Natural killer cell treated with Interleukin-12 subunit alpha and Interleukin-12 subunit beta and Interleukin-15 and Interleukin-18, amount 100 ng/mL, for 72 hours (primary cell): ENCODE measurements around the gene ACOXL. TPM values are rescaled to one million over a fixed set of nuclear protein-coding genes. Genes with fewer than 3 reads are reported as not detected.

Source experiments
- ATAC-seq, 2 donors: fragments of 150-1000 bp; cut with Tn5 transposase in 1 of 2; sonication (Bioruptor Pico), chemical (Tn5 transposase) in 1 of 2; 2 replicates each; pipeline ENCODE4 v1.10.0; 2021
- DNase-seq: peaks from one replicate; pipeline ENCODE4 v3.0.0; 2022; ENCODE audit warnings: low spot score
- H3K27ac Mint-ChIP-seq, 2 donors: 1 replicate in 1 of 2; 2 replicates in 1 of 2; pipeline ENCODE4 v1.8.0; 2022; ENCODE audit warnings: mixed read lengths in 2 of 2, mild to moderate bottlenecking in 1 of 2, moderate library complexity in 1 of 2
- H3K27me3 Mint-ChIP-seq, 2 donors: 1 replicate in 1 of 2; 2 replicates in 1 of 2; pipeline ENCODE4 v1.8.0; 2022; ENCODE audit warnings: mixed read lengths in 2 of 2
- H3K36me3 Mint-ChIP-seq: one replicate; pipeline ENCODE4 v1.8.0; 2022; ENCODE audit warnings: mixed read lengths
- H3K4me1 Mint-ChIP-seq, 2 donors: 1 replicate in 1 of 2; 2 replicates in 1 of 2; pipeline ENCODE4 v1.8.0; 2022; ENCODE audit warnings: low read depth in 2 of 2, mixed read lengths in 2 of 2, mild to moderate bottlenecking in 1 of 2
- H3K4me3 Mint-ChIP-seq: one replicate; pipeline ENCODE4 v1.8.0; 2022; ENCODE audit warnings: mixed read lengths
- H3K9me3 Mint-ChIP-seq: 2 replicates; pipeline ENCODE4 v1.8.0; 2022; ENCODE audit warnings: mixed read lengths
- total RNA-seq, 2 donors: library from RNA; stranded (reverse); gene quantifications; one replicate each; pipeline ENCODE4 v1.2.3, GENCODE V29; 2022

Gene ACOXL
- total RNA-seq, 2 donors from 2014 or later = 1.4 to 2.5 TPM

DNA sequence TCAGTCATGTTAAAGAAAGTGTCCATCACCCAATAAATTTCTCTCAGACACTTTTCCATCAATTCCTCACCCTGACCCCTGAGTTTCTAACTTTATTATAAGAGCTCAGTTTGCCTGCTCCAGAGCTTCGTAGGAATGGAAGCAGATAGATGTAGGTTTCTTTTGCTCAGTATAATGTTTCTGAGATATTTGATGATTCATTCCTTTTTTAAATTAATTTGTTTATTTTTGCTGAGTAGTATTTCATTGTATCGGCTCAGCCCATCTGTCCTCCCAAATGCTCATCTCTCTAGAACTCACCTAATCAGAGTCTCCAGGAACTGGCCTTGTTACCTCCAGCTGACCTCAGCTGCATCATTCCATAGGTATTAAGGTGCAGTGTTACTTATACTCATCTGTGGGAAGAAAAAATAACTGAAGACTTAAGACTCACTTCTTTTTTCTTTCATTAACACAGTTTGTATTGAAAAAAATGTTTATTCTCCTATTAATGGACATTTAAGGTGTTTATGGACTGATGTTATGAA, 376.4 kb downstream of the ACOXL start:
- no peak for ATAC-seq
- DNase-seq = no peak
- Mint-ChIP-seq H3K4me3 (no peak overlapping the region), H3K9me3 (no peaks in the 10 kb centered on the region), H3K27me3 (peaks cover 31 to 45% of the 10 kb centered on the region in 2 donors), H3K4me1 (peaks cover 3 to 8% of the 10 kb centered on the region in 2 donors), H3K27ac (no peak overlapping the region), H3K36me3 (peaks cover 7% of the 10 kb centered on the region)

DNA sequence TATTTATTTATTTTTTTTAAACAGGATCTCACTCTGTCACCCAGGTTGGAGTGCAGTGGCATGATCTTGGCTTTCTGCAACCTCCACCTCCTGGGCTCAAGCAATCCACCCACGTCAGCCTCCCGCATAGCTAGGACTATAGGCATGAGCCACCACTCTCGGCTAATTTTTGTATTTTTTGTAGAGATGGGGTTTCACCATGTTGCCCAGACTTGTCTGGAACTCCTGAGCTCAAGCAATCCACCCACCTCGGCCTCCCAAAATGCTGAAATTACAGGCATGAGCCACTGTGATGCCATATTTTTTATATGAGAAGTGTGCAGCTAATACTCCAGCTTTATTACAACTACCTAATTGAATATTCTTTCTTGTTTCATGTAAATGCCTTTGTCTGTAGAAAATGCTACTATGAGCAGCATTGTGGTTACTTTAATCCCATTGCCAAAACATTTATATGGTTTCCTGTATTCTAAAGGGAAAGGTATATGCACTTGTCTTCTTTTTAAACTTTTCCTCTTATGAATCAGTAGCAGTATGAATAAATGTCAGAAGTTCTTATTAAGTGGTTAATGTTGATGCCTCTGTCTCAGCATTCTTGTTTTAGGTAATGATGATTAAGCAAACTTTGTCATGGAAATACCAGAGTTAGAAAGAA, 378.9 kb downstream of the ACOXL start:
- Mint-ChIP-seq H3K4me1 (peaks cover 12 to 13% of the 10 kb centered on the region in 2 donors), H3K9me3 (no peaks in the 10 kb centered on the region), H3K27me3 (peaks cover 27 to 45% of the 10 kb centered on the region in 2 donors), H3K36me3 (peaks cover 7% of the 10 kb centered on the region), H3K27ac (no peak overlapping the region), H3K4me3 (no peak overlapping the region)
- ATAC-seq (peak in 1 of 2 donors; percentile 40), DNase-seq (no peak)

DNA sequence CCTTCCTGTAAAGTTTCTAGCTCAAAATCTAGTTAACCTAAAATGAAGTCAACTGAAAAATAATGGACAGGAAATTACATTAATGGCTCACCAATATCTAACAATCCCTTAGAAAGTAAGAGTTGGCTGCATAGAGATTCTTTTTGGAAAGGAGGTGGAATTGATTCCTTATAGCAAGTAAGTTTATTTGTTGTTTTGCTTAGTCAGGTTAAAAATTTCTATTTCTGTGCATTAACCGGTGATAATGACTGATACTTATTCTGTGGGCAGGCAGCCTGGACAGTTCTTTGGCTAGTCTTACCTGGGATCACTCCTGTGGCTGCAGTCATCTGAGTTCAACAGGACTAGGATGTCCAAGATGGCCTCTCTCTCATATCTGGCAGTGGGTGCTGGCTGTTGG, 381.5 kb downstream of the ACOXL start:
- H3K27me3 Mint-ChIP-seq = peaks cover 38 to 57% of the 10 kb centered on the region in 2 donors
- DNase-seq (no peak), ATAC-seq (no peak)
- H3K4me1 Mint-ChIP-seq = peaks cover 32 to 34% of the 10 kb centered on the region in 2 donors
- no peak overlapping the region for H3K4me3 Mint-ChIP-seq
- H3K9me3 Mint-ChIP-seq = no peaks in the 10 kb centered on the region
- no peak overlapping the region for H3K27ac Mint-ChIP-seq
- H3K36me3 Mint-ChIP-seq = peaks cover 7% of the 10 kb centered on the region

DNA sequence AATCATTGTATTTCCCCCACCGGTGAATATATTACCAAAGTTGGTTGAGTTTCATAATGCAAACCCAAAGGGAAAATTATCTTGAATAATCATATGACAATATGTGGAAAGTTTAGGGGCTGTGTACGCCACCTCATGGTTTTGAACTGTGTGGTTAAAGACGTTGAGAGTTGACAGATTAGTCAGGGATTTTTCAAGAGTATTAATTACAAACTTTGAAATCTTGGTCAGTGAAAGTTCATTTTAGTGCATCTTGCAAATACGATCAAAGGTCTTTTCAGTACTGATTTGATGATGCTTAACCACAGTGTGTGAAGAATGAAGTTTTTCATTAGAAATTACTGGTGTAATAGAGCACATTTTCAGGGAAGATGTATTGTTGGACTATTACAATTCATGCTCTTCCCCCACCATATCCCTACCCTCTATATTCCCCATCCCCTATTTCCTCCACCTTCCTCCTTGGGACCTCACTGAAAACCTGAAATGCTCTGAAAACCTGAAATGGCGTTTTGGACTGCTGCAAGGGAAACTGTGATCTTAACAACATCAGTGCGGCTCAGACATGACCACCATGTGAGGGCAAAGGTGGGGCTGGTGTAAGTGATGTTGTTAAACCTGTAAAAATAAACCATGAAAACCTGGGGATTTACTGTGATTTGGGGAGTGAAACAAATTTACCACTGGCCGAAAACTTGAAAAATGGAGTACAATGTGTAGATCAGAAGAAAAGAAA, 383.8 kb downstream of the ACOXL start:
- peak overlapping the region; percentile 10 to 41 for H3K27ac Mint-ChIP-seq

DNA sequence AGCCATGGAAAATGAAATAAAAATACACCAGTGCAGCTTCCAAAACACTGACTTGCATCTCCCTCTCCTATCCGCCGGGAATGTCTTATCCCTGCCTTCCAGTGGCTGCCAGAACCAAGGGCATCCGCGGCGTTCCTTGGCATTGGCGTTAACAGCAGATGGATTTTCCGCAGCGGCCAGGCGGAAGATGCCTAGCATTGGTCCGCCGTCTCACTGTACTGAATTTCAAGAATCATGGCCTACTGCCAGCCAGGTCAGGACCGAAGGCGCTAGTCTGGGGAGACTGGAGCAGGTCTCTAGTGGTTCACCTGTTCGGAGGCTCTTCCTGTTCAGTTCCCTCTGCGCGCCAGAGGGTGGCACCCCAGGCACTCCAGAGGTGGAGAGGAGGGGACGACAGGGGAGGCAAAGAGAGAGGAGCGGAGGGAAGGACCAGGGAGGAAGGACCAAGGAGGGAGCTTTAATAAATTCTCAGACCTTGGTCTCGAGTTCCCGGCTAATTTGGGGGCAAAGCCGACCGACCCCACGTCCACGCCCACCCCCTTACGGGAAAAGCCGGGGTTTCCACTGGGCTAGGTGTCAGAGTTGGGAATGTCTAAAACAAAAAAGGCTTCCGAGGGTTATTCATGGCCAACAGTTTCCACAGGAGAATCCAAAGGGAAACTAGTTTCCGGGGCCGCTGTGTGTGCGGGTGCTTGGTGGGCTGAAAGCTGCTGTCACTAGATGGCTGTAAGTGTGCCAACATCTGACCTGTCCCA, 384.6 kb downstream of the ACOXL start:
- Mint-ChIP-seq H3K9me3 (no peaks in the 10 kb centered on the region), H3K36me3 (no peaks in the 10 kb centered on the region), H3K4me1 (peaks cover 52% of the 10 kb centered on the region in 2 donors), H3K4me3 (peak overlapping the region; percentile 81), H3K27me3 (peaks cover 29 to 42% of the 10 kb centered on the region in 2 donors), H3K27ac (peak overlapping the region; percentile 10 to 41)
- ATAC-seq (no peak), DNase-seq (peak; percentile 63)

More for the DNA sequence above, 383.8 kb downstream of the ACOXL start:
- no peaks in the 10 kb centered on the region for H3K36me3 Mint-ChIP-seq
- H3K9me3 Mint-ChIP-seq = no peaks in the 10 kb centered on the region
- peaks cover 29 to 42% of the 10 kb centered on the region in 2 donors for H3K27me3 Mint-ChIP-seq
- peaks cover 44% of the 10 kb centered on the region in 2 donors for H3K4me1 Mint-ChIP-seq
- peak; percentile 50 to 60 for ATAC-seq
- DNase-seq = no peak
- H3K4me3 Mint-ChIP-seq = peak overlapping the region; percentile 81

DNA sequence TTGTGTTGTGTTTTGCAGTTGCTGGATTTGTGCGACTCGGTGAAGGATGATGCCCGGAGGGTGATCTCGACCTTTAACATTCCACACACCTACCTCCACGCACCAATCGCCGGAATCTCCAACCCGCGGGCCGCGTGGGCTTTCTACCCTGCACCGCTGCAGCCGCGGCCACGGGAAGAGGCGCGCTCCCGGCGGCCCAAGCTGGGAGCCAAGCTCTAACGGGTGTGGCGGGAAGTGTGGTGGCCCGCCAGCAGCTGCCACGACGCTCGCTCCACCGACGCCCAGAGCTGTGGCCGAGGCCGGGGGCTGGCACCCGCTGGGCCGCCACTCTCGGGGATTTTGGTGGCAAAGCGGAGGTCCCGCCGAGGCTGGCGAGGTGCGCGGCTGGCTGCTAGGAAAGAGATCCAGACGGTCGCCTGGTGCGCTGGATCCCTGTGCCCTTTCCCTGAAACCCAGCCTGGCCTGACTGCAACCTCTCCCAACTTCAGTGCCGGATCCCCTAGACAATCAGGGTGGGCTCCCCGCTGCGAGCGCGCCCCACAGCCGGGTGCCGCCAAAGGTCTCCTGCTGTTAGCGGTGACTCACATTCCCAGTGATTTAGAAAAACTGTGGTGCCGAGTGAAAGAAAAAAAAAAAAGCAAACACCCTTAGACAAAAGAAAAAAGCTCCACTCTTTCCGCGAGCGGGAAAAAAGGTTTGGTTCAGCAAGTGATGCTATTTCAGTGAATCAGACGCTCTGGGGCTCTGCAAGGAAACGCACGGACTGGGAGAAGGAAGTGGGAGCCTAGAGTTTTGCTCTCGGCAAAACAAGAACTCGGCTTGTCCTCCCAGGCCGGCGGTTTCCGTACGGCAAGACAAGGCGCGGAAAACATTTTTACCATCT, 385.5 kb downstream of the ACOXL start:
- peak overlapping the region; percentile 81 for H3K4me3 Mint-ChIP-seq
- peaks cover 25 to 34% of the 10 kb centered on the region in 2 donors for H3K27me3 Mint-ChIP-seq
- ATAC-seq = no peak
- DNase-seq = no peak
- H3K9me3 Mint-ChIP-seq = no peaks in the 10 kb centered on the region
- peak overlapping the region; percentile 75 to 80 for H3K27ac Mint-ChIP-seq
- peaks cover 53 to 54% of the 10 kb centered on the region in 2 donors for H3K4me1 Mint-ChIP-seq
- H3K36me3 Mint-ChIP-seq = no peaks in the 10 kb centered on the region

DNA sequence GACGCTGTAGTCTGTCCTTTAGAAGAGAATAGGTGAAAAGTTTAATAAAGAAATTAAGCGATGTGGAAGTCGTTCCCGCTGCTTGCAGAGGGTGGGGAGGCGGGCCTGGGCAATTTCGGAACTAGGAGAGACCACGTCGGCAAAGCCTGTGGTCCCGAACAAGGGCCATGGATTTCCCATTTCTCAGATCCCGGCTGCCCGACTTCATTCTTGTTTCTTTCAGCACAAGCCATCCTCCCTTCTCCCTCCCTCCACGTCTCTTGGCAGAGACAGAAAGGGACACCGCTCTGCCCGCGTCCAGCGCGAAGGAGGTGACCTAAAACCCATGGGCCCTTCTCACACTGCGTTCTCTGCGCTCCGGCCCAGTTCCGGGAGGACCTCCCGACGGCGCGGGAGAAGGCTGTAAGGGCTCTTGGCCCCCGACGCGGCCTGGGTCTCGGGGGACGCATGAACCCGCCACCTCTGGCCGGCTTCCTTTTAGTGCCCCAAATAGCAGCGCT, 386.2 kb downstream of the ACOXL start:
- no peaks in the 10 kb centered on the region for H3K9me3 Mint-ChIP-seq
- peaks cover 21 to 27% of the 10 kb centered on the region in 2 donors for H3K27me3 Mint-ChIP-seq
- ATAC-seq (no peak), DNase-seq (no peak)
- H3K4me3 Mint-ChIP-seq = peak overlapping the region; percentile 81
- H3K4me1 Mint-ChIP-seq = peaks cover 50 to 54% of the 10 kb centered on the region in 2 donors
- no peaks in the 10 kb centered on the region for H3K36me3 Mint-ChIP-seq
- H3K27ac Mint-ChIP-seq = peak overlapping the region; percentile 75 to 80

DNA sequence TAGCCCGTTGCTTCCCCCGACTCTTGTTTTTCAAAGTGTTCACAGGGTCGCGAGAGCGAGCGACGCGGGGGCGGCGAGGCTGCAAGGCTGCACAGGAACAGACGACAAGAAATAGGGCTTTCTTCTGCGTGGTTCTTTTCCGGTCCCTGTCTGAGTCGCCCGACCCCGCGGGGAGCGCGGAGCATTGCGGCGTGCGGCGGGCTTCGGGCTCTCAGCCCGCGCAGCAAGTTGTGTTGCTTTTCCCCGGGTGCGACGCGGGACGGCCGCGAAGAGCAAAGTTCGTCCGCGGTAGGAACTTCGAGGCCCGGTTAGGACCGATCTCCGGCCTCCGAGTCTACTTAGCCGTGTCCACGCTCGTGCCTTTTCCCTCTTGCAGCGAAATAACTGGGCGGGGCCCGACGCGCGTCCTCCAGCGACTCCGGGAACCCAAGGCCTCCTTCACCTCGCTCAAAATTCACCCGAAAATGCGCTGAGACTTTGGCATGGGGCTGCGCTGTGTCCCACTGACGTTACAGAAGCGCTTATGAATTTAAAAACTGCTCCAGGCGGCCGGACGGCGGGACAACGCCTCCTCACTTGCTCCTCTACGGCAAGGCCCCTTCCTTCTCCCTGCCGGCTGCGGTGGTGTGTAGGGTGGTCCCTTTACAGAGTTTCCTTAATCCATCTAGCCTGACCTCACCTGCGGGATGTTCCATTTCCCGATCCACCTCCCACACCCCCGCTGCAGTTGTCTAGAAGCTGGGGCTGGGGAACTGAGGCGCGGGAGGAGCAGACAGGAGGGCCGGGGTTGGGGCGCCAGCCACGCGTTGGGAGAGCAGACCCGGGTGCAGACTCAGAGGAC, 386.8 kb downstream of the ACOXL start:
- Mint-ChIP-seq H3K27me3 (peaks cover 18 to 21% of the 10 kb centered on the region in 2 donors), H3K9me3 (no peaks in the 10 kb centered on the region), H3K36me3 (no peaks in the 10 kb centered on the region), H3K4me3 (peak overlapping the region; percentile 81), H3K4me1 (peaks cover 51 to 54% of the 10 kb centered on the region in 2 donors), H3K27ac (peak overlapping the region; percentile 75 to 80)
- no peak for DNase-seq
- ATAC-seq = no peak

DNA sequence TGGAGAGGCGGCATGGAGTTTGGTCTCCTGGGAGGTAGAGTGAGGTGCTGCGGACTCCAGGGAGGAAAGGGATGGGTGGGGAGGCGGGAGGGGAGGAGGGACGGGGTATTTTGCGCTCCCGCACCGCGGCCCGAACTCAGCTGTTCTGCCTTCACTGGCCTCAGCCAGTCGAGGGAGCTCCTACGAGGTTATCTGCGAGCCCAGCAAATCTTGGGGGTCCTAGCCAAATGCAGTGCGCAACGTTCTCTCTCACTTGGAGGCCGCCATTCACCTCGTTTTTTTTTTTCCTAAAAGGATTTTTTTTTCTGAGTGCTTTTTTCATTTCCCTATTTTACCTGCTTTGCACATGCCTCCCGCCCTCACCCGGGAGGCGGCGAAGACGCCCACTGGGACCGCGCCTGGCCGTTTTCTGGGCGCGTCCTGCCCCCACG, 387.5 kb downstream of the ACOXL start:
- ATAC-seq = no peak
- Mint-ChIP-seq H3K36me3 (peaks cover 4% of the 10 kb centered on the region), H3K4me3 (peak overlapping the region; percentile 81), H3K4me1 (peaks cover 52 to 54% of the 10 kb centered on the region in 2 donors), H3K9me3 (no peaks in the 10 kb centered on the region), H3K27me3 (peaks cover 17 to 18% of the 10 kb centered on the region in 2 donors), H3K27ac (no peak overlapping the region)
- no peak for DNase-seq

DNA sequence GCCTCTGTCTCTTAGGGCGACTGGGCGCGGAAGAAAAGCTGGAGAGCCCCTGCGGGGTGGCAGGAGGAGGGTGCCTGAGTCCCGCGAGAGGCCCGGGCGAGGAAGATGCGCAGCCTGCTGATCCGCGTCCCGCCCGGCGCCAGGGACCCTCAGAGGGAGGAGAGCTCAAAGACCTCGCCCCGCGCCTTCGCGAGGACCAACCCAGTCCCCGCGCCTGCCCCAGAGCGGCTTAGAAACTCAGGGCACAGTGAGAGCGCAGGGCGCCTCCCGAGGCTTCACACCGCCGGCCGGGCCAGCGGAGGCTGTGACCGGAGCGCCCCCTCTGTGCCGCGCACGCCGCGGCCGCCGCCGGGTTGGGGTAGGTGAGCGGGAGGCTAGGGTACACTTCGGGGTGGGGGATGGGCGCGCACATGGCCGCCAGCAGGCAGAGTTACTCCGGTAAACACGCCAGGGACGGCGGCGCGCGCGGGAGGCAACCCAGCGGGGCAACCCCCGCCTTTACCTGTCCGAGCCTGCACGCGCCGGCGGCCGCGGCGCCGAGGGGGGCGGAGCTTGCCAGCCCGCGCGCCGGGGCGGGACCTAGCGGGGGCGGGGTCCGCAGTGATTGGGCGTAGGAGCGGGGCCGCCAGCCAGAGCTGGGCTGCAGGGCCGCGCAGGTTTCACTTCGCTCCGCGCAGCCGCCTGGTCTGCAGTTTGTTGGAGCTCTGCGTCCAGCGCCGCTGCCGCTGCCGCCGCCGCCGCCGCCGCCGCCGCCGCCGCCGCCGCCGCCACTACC, 388.1 kb downstream of the ACOXL start, which contains the start of gene BCL2L11:
TSS of gene BCL2L11 (plus strand) at position 662 of the 775 bp plus-strand sequence. CDS start 2,832 bp downstream, outside the sequence.
- peak within 1 kb of the TSS; percentile 80 to 91 for H3K27ac Mint-ChIP-seq
- peaks cover 17 to 18% of the 10 kb centered on the region in 2 donors for H3K27me3 Mint-ChIP-seq
- H3K4me1 Mint-ChIP-seq = peaks cover 52 to 54% of the 10 kb centered on the region in 2 donors
- peak within 1 kb of the TSS; percentile 97 for H3K4me3 Mint-ChIP-seq
- DNase-seq (peak; percentile 93), ATAC-seq (peak; percentile 84 to 89)
- H3K36me3 Mint-ChIP-seq = peaks cover 10% of the 10 kb centered on the region
- H3K9me3 Mint-ChIP-seq = no peaks in the 10 kb centered on the region

DNA sequence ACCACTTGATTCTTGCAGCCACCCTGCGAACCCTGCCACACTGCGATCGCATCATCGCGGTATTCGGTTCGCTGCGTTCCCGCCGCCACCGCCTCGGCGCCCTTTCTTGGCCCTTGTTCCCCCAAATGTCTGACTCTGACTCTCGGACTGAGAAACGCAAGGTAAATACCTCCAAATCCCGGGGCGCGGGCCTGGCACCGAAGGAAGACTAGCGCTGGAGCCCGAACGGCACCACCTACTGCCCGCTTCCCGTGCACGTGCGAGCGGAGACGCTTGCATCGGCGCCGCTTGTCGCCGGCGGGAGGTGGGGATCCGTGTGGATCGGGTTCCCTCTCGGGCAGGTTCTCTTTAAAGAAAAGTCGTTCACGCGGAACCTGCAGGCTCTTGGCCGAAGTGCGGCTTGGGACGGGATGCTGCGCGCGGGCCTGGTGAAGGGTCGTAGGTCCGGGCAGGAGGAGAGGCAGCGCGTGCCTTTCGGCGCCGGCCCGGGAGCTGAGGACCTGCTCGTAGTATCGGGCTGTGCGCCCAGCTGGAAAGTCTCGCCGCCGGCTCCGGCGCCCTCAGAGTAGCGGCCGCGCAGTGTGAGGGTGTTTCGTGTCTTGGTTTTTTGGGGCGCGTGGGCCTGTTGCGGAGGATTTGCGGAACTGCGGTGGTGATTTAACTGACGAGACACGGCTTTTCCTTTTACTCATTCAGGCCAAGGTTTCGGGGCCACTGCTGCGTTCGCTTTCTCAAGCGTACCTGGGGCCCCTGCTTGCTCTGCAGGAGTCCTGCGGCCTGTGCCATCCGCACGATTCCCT, 388.9 kb downstream of the ACOXL start:
- Mint-ChIP-seq H3K36me3 (peaks cover 17% of the 10 kb centered on the region), H3K27ac (peak overlapping the region; percentile 80 to 91), H3K27me3 (peaks cover 18% of the 10 kb centered on the region in 2 donors), H3K4me1 (peaks cover 50 to 51% of the 10 kb centered on the region in 2 donors), H3K9me3 (no peaks in the 10 kb centered on the region), H3K4me3 (peak overlapping the region; percentile 97)
- ATAC-seq = no peak
- DNase-seq = peak; percentile 69
